HG02610 (cell line): ENCODE results near the gene HOXB13.

Experiments used
- ATAC-seq: cut with Tn5 transposase; IDR thresholded peaks from one replicate; pipeline ENCODE4 v1.9.1; 2021; ENCODE audit warnings: mild to moderate bottlenecking, moderate library complexity; ENCODE audit not compliant: unreplicated experiment

The HOXB13 gene

DNA sequence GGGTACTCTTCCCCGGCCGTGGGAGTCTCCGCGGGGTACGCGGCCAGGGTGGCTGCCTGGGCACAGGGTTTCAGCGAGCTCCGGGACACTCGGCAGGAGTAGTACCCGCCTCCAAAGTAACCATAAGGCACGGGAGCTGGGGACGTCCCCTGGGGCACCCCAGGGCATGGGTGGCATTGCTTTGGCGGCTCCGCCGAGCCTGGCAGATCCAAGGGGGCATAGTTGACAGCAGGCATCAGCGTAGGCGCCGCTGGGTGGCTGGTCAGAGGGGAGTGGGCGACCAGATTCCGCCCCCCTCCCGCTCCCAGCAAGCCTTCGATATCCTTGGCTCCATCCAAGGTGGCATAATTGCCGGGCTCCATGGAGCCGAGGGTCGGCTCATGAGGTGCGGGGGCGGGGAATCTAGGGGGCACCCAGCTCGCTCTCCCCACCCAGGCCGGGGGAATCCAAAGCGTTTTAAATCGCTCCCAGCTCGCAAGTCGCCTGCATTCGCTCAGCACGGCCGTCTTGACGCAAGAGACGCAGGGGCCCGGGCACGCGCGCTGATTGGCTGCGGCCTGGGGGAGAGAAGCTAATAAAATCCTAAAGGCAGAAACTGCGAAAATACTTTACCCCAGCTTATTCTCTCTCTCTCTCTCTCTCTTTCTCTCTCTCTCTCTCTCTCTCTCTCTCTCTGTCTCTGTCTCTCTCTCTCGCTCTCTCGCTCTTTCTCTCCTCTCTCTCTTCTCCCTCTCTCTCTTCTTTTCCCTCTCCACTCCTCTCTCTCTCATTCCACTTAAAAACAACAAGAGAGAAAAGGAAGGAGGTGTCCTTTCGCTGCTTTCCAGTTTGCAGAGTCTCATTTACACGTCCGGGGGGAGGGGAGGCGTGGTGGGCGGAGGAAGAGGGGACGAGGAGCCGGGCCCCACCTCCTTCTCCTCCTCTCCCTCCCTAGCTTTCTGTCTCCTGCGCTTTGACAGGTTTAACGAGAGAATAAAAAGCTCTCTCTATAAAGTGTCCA lies at the start of gene HOXB13:
Gene HOXB13 (minus strand): TSS at position 519 of the 1,000 bp plus-strand sequence. CDS start 157 bp downstream, at position 362.
- ATAC-seq, result no peak

DNA sequence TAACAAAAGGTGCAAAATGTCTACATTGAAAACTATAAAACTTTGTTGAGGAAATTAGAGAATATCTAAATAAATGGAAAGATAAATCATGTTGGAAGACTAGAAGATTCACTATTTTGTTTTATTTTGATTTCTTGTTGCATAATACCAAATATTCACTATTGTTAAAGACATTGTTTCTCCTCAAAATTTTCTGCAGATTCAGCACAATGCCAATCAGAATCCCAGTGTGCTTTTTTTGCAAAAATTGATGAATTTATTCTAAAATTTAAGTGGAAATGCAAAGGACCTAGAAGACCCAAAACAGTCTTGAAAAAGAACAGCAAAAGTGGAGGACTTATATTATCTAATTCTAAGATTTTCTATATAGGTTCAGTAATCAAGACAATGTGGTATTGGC lies 48.1 kb upstream of the HOXB13 start:
- no peak for ATAC-seq

DNA sequence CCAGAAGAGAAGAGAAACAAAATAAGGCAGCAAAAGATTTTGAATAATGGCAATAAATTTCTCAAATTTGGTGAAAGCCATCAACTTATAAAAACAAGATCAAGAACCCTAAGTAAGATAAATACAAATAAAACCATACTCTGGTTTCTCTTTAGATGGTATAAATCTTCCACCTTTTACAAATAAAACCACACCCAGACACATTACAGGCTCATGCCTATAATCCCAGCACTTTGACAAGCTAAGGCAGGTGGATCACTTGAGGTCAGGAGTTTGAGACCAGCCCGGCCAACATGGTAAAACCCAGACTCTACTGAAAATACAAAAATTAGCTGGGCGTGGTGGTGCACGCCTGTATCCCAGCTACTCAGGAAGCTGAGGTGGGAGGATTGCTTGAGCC lies 44.7 kb upstream of the HOXB13 start:
- no peak for ATAC-seq

- no peak for ATAC-seq
Observed at GRCh38 chr17:48770954-48771353, 42.4 kb upstream of the HOXB13 start.

- ATAC-seq, result no peak
Observed at GRCh38 chr17:48769009-48769675, 40.6 kb upstream of the HOXB13 start.

DNA sequence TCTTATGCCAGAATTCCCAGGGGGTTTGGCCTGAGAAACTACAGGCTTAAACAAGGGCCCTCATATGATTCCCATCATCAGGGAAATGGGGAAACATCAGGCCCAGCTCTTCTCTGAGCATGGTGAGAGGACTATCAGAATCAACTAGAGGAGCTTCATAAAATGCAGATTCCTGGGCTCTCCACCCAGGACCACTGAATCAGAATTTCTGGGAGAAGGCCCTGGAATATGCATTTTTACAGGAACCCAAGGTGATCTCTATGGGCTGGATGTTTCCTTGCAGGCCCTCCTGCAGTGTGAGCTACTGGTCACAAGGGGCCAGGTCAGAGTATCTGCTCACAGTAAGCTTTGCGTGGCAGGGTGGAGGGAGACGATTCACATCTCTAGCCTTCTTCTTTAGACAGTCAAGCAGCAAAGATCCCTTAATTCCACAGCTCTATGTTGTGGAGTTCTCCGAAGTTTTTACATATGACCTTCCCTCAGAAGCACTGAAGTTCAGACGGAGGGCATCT lies 38.8 kb upstream of the HOXB13 start:
- no peak for ATAC-seq

DNA sequence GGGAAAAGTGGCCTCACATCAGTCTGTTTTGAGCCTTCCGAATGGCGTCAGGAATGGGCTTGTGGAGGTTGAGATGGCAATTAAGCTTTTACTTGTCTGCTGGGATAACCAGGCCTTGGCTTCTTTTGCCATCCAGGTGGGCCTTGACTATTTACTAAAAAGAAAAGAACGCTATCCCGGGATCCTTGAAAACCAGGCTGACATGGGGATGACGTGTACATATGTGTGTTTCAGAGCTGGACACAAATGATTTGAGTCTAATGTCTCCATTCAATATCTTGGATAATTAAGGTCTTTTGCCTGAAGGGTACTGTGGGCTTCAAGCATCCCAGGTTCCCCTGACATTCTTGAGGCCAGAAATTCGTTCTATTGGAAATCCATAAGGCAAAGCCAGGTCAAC lies 32.6 kb upstream of the HOXB13 start:
- ATAC-seq, result no peak

DNA sequence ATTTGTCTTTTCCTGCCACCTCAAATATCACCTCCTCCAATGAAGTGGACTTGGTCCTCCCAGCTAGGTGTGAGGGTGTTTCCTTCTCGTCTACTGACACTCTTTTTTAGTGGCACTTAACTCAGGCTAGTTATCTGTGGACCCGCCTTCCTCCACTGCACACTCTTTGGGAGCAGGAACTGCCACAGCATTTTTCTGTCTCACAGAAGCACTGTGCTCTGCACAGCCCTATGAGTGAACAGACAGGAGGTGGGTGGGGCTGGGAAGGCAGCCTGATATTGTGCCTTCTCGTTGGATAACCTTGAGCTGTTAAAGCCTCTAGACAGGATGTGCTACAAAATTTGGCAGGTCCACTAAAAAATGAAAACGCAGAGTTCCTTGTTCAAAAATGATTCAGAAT lies 31.9 kb upstream of the HOXB13 start:
- no peak for ATAC-seq

DNA sequence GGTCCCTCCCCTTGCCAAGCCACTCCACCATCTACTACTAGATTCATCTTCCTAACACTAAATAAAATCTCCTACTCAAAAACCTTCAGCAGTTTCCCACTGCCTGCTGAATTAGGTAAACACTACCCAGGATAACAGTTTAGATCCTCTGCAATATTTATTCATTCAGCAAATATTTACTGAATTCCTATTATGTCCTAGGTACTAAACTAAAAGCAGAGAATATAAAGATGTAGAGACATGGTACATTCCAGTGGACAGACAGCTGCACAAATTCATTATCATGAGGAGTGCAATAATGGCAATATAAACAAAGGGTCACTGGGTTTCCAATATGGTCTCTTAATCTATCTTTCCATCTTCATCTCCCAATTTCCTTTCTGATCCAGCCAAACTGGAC lies 30.7 kb upstream of the HOXB13 start:
- no peak for ATAC-seq

GRCh38 chr17:48757524-48757961 lies 29.0 kb upstream of the HOXB13 start:
- no peak for ATAC-seq

- no peak for ATAC-seq
Observed at GRCh38 chr17:48756830-48757251, 28.3 kb upstream of the HOXB13 start.

GRCh38 chr17:48755356-48755755 lies 26.8 kb upstream of the HOXB13 start:
- ATAC-seq, result no peak

GRCh38 chr17:48754500-48755261 lies 26.1 kb upstream of the HOXB13 start:
- no peak for ATAC-seq

DNA sequence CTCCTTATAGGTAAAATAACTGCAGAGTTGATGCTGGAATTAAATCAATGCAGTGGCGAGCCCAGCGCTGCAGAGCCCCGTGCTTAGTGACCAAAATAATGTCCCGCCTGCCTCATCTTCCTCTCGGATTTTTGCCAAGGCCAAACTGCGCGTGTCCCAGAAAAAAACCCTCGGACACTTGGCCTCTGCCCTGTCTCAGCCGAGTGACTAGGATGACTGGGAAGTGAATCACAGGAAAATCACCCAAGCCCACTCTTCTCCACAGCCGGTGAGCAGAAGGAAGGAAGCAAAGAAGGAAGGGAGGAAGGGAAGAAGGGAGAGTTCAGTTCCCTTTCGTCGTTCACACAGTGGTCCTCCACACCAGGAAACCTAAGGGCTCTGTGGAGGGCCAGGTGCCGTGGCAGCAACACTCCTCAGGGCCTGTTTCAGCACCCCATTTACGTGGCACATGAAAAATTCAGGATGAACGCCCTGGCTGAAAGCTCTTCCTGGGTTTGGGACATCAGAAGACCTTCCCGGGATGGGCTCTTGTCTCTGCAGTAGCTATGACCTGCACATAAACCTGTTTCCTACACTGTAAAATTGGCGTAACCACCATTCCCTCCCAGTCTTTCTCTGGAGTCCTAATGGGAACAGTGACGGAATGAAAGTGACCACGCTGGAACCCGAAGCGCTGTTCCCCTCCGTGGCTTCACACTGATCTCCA lies 25.4 kb upstream of the HOXB13 start:
- ATAC-seq, result no peak

GRCh38 chr17:48752399-48753288 lies 24.1 kb upstream of the HOXB13 start:
- ATAC-seq, result no peak

GRCh38 chr17:48751733-48752398 lies 23.3 kb upstream of the HOXB13 start:
- no peak for ATAC-seq

- no peak for ATAC-seq
Observed at GRCh38 chr17:48751172-48751571, 22.6 kb upstream of the HOXB13 start.

GRCh38 chr17:48749621-48750553 lies 21.3 kb upstream of the HOXB13 start:
- no peak for ATAC-seq
